Hepatocyte (in vitro differentiated cells): ENCODE measurements around the gene DISC1. TPM values are rescaled to one million over a fixed set of nuclear protein-coding genes. Genes with fewer than 3 reads are reported as not detected.
"Not testable (repeated sequence)": the region's sequence is repeated elsewhere in the genome, so short reads cannot be mapped to it uniquely, and the experiment has no call there.

ENCODE experiments used
- DNase-seq: peaks from one replicate; pipeline ENCODE4 v3.0.0-alpha.2; 2016; ENCODE audit warnings: low spot score
- H2AFZ ChIP-seq: fragments of 200-600 bp; sonication (generic); 2 replicates; pipeline ENCODE4 v1.6.0; 2016; ENCODE audit warnings: antibody characterized with exemption, mild to moderate bottlenecking
- H3K27ac ChIP-seq: fragments of 200-600 bp; sonication (generic); 2 replicates; pipeline ENCODE4 v1.5.1; 2016; ENCODE audit warnings: mild to moderate bottlenecking
- H3K27me3 ChIP-seq: fragments of 200-600 bp; sonication (generic); 2 replicates; pipeline ENCODE4 v1.6.1; 2016
- H3K36me3 ChIP-seq: fragments of 200-600 bp; sonication (generic); replicated peaks from 2 replicates; pipeline ENCODE4 v1.5.1; 2016; ENCODE audit warnings: low read depth; ENCODE audit not compliant: insufficient read depth
- H3K4me1 ChIP-seq: fragments of 200-600 bp; sonication (generic); 2 replicates; pipeline ENCODE4 v1.5.1; 2016; ENCODE audit warnings: mild to moderate bottlenecking, moderate library complexity; ENCODE audit not compliant: insufficient read depth
- H3K4me2 ChIP-seq: fragments of 200-600 bp; sonication (generic); 2 replicates; pipeline ENCODE4 v1.6.0; 2016
- H3K4me3 ChIP-seq: fragments of 200-600 bp; sonication (generic); 2 replicates; pipeline ENCODE4 v1.5.1; 2016; ENCODE audit warnings: mild to moderate bottlenecking
- H3K79me2 ChIP-seq: fragments of 200-600 bp; sonication (generic); 2 replicates; pipeline ENCODE4 v1.6.0; 2017; ENCODE audit warnings: mild to moderate bottlenecking
- H3K9me2 ChIP-seq: fragments of 200-600 bp; sonication (generic); replicated peaks from 2 replicates; pipeline ENCODE4 v1.6.0; 2017; ENCODE audit warnings: mild to moderate bottlenecking; ENCODE audit not compliant: insufficient read depth
- H3K9me3 ChIP-seq: fragments of 200-600 bp; sonication (generic); 2 replicates; pipeline ENCODE4 v1.5.1; 2016; ENCODE audit warnings: low read depth, mild to moderate bottlenecking
- H4K20me1 ChIP-seq: fragments of 200-600 bp; sonication (generic); 2 replicates; pipeline ENCODE4 v1.6.0; 2016; ENCODE audit warnings: mild to moderate bottlenecking; ENCODE audit not compliant: insufficient read depth, poor library complexity, severe bottlenecking
- CTCF ChIP-seq: fragments of 200-600 bp; sonication (generic); IDR thresholded peaks from 2 replicates; pipeline ENCODE4 v1.5.1; 2016; ENCODE audit warnings: antibody characterized with exemption, mild to moderate bottlenecking; ENCODE audit not compliant: poor library complexity
- EZH2 ChIP-seq: fragments of 200-600 bp; sonication (generic); IDR thresholded peaks from 2 replicates; pipeline ENCODE4 v1.6.1; 2016; ENCODE audit warnings: antibody characterized with exemption, mild to moderate bottlenecking, borderline replicate concordance
- EZH2phosphoT487 ChIP-seq: fragments of 200-600 bp; sonication (generic); IDR thresholded peaks from one replicate; pipeline ENCODE4 v1.6.1; 2018; ENCODE audit warnings: antibody characterized with exemption, mild to moderate bottlenecking, low read depth, moderate library complexity; ENCODE audit not compliant: unreplicated experiment, severe bottlenecking
- WGBS: methylation state at CpG from one replicate; pipeline ENCODE4 v1.1.6; 2016; ENCODE audit warnings: low lambda C conversion rate; ENCODE audit errors: missing lambda C conversion rate; 5-methylcytosine and 5-hydroxymethylcytosine counted together
- polyA plus RNA-seq: library from polyadenylated mRNA; unstranded; fragments of >200 nt; fragmentation: Nextera tagmentation; extraction: Ambion mirVana; gene quantifications from 2 replicates; pipeline ENCODE4 v1.2.1, GENCODE V29; 2016
- total RNA-seq: library from RNA; depleted of rRNA; stranded (reverse); fragments of >200 nt; gene quantifications from 2 replicates; pipeline ENCODE4 v1.2.3, GENCODE V29; 2014

DISC1 gene
- total and polyA plus RNA-seq, 2 experiments from 2014 or later, result 3.0 to 4.7 TPM

GRCh38 chr1:231668826-231669225 lies 42.2 kb downstream of the DISC1 start:
- H3K9me2 ChIP-seq, result no peaks in the 10 kb centered on the region
- no peak for DNase-seq
- H3K36me3 ChIP-seq, result no peaks in the 10 kb centered on the region
- no peak overlapping the region for H3K4me3 ChIP-seq
- H3K4me1 ChIP-seq, result no peaks in the 10 kb centered on the region
- TF ChIP-seq EZH2phosphoT487 (no peak), EZH2 (no peak), CTCF (no peak)
- no peaks in the 10 kb centered on the region for H3K27me3 ChIP-seq
- H4K20me1 ChIP-seq, result no peaks in the 10 kb centered on the region
- no peaks in the 10 kb centered on the region for H3K79me2 ChIP-seq
- no peak overlapping the region for H3K27ac ChIP-seq
- H2AFZ ChIP-seq, result no peak overlapping the region
- no peak overlapping the region for H3K4me2 ChIP-seq
- no peaks in the 10 kb centered on the region for H3K9me3 ChIP-seq

- H2AFZ ChIP-seq, H3K4me1 ChIP-seq, H3K27me3 ChIP-seq, H3K4me2 ChIP-seq, H3K79me2 ChIP-seq, H3K9me2 ChIP-seq, H3K27ac ChIP-seq, H4K20me1 ChIP-seq, DNase-seq, H3K36me3 ChIP-seq, H3K9me3 ChIP-seq, H3K4me3 ChIP-seq: not testable (repeated sequence)
- 87% methylated on average over 4 of the region's 4 CpGs for WGBS
Measured at GRCh38 chr1:231669864-231670621, 43.5 kb downstream of the DISC1 start.

GRCh38 chr1:231670755-231671154 lies 44.2 kb downstream of the DISC1 start:
- H3K79me2 ChIP-seq, result no peaks in the 10 kb centered on the region
- no peak overlapping the region for H2AFZ ChIP-seq
- TF ChIP-seq EZH2phosphoT487, result no peak
- TF ChIP-seq EZH2, result no peak
- no peaks in the 10 kb centered on the region for H3K36me3 ChIP-seq
- H3K4me3 ChIP-seq, result no peak overlapping the region
- H3K27me3 ChIP-seq, result no peaks in the 10 kb centered on the region
- H3K27ac ChIP-seq, result no peak overlapping the region
- H3K4me1 ChIP-seq, result no peaks in the 10 kb centered on the region
- H4K20me1 ChIP-seq, result no peaks in the 10 kb centered on the region
- no peak for DNase-seq
- WGBS, result 97% methylated on average over 1 of the region's 1 CpG
- H3K9me2 ChIP-seq, result no peaks in the 10 kb centered on the region
- H3K4me2 ChIP-seq, result no peak overlapping the region
- no peaks in the 10 kb centered on the region for H3K9me3 ChIP-seq

- no peaks in the 10 kb centered on the region for H3K4me1 ChIP-seq
- no peaks in the 10 kb centered on the region for H3K9me2 ChIP-seq
- no peak overlapping the region for H2AFZ ChIP-seq
- H3K79me2 ChIP-seq, result no peaks in the 10 kb centered on the region
- H3K4me2 ChIP-seq, result no peak overlapping the region
- no peak for DNase-seq
- H3K9me3 ChIP-seq, result no peaks in the 10 kb centered on the region
- H3K27ac ChIP-seq, result no peak overlapping the region
- WGBS, result 77% methylated on average over 6 of the region's 6 CpGs
- H3K36me3 ChIP-seq, result no peaks in the 10 kb centered on the region
- H4K20me1 ChIP-seq, result no peaks in the 10 kb centered on the region
- H3K4me3 ChIP-seq, result no peak overlapping the region
- H3K27me3 ChIP-seq, result no peaks in the 10 kb centered on the region
- TF ChIP-seq EZH2 (no peak), EZH2phosphoT487 (no peak)
Measured at GRCh38 chr1:231674575-231674974, 48.0 kb downstream of the DISC1 start.

GRCh38 chr1:231676487-231676886 lies 49.9 kb downstream of the DISC1 start:
- Histone ChIP-seq H3K4me2 (no peak overlapping the region), H3K4me3 (no peak overlapping the region), H3K27me3 (no peaks in the 10 kb centered on the region), H3K27ac (no peak overlapping the region), H3K36me3 (no peaks in the 10 kb centered on the region), H3K9me3 (no peaks in the 10 kb centered on the region), H3K79me2 (no peaks in the 10 kb centered on the region), H3K9me2 (no peaks in the 10 kb centered on the region), H4K20me1 (no peaks in the 10 kb centered on the region), H2AFZ (no peak overlapping the region), H3K4me1 (no peaks in the 10 kb centered on the region)
- no peak for DNase-seq
- TF ChIP-seq CTCF, result no peak
- TF ChIP-seq EZH2, result no peak
- TF ChIP-seq EZH2phosphoT487, result no peak
